Right ventricle myocardium superior (tissue), 1 donor: ENCODE results near the gene AANAT. TPM values are rescaled to one million over a fixed set of nuclear protein-coding genes. Genes with fewer than 3 reads are reported as not detected.

Experiments
- ATAC-seq: fragments of 200-7000 bp; cut with Tn5 transposase; one replicate; pipeline ENCODE4 v1.9.1; 2020; ENCODE audit warnings: mild to moderate bottlenecking; ENCODE audit not compliant: poor library complexity
- DNase-seq: peaks from one replicate; pipeline ENCODE4 v3.0.0-alpha.2; 2020
- intact Hi-C: fragments of 100-400 bp; cut with DNase I; formaldehyde crosslinking; loops from one replicate; pipeline ENCODE4 v1.11.2; 2022
- total RNA-seq: library from RNA; stranded (reverse); fragmentation: NEBNext Ultra II Directional; extraction: Animal tissue kit (Norgen Biotek cat#: 25700); gene quantifications from one replicate; pipeline ENCODE4 v1.2.1, GENCODE V29; 2021
- donor health status: DM: no; HTN: yes; CAD: no; lungs with severe emphysema.

AANAT gene
- total RNA-seq, 1 donor from 2014 or later = not detected

- no peak for DNase-seq
- no peak for ATAC-seq
- intact Hi-C loops = no loop called here
Measured at GRCh38 chr17:76440751-76441362, 26.5 kb upstream of the AANAT start.

GRCh38 chr17:76441686-76442340 lies 25.6 kb upstream of the AANAT start:
- intact Hi-C loops = no loop called here
- ATAC-seq (no peak), DNase-seq (no peak)

GRCh38 chr17:76442341-76443338 lies 24.8 kb upstream of the AANAT start:
- ATAC-seq (no peak), DNase-seq (no peak)
- intact Hi-C loops = no loop called here

- ATAC-seq (no peak), DNase-seq (no peak)
- intact Hi-C loops = no loop called here
Measured at GRCh38 chr17:76444518-76445311, 22.7 kb upstream of the AANAT start.

DNA sequence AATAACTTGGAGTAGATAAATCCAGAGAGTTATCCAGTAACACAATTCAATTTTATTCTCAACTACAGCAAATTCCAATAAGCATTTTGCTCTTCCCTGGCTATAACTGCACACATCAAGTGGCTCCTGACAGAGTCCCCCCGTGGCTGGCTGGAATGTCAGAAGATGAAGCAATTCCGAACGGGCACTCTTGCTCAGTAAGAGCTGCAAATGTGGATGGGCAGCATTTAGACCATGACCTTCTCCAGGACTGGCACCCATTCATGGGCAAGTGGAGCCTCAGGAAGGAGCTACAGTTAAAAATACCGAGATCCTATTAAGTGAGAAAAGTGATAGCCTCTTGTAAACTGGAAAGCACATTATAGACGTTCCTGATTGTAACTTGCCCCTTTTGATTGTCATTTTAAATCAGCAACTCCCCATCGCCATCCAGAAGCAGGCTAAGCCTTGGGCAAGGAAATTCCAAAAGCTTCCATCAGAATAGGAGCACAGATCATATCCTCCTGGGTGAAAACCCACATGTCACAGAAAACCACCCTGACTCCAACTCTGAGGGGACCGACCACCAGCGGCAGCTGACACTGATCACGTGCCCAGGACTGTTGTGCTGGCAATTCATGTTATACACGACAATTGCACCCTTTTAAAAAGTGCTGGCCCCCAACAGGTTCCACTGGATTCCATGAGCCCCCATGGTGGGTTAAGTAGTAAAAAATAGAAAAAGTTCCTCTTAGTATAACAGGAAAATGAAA lies 21.5 kb upstream of the AANAT start:
- DNase-seq (no peak), ATAC-seq (peak; percentile 37)
- intact Hi-C loops = no loop called here

- peak; percentile 39 for ATAC-seq
Measured at GRCh38 chr17:76446449-76447231, 20.8 kb upstream of the AANAT start.

DNA sequence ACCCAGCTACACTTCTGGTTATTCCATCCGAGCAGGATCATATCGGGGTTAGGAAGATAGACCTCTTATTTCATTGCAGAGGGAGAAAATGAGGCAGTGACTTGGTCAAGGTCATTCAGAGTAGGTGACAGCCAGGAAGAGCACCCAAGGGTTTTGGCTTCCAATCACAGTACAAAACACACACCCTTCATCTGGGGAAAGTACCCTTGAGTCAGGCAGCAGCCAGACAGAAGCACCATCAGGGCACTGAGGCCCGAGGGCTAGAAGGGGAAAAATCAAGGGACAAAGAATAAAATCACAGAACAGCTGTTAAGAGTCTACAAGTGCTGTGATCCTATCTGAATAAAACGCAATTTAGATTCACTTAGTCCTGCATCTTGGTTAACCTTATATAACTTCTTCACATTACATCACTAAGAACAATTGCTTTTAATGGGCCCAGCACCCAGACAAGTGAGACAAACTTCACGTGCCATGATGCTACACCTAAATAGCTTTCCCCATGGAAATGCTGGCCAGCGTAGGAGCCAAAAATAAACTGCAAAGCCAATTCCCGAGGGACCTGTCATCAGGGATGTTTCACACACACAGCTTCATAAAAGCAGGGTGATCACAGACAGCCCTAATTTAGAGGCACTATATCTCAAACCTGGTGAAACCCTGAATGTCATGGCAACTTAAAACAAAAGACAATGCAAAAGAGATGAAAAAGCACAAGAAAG lies 19.3 kb upstream of the AANAT start:
- intact Hi-C loops = no loop called here
- no peak for DNase-seq

More at GRCh38 chr17:76446449-76447231, 20.8 kb upstream of the AANAT start:
- intact Hi-C loops = no loop called here
- no peak for DNase-seq

GRCh38 chr17:76449126-76449525 lies 18.3 kb upstream of the AANAT start:
- DNase-seq (no peak), ATAC-seq (no peak)
- intact Hi-C loops = no loop called here

More for the DNA sequence above, 19.3 kb upstream of the AANAT start:
- peak; percentile 57 for ATAC-seq

- DNase-seq = no peak
- intact Hi-C loops = no loop called here
- ATAC-seq = no peak
Measured at GRCh38 chr17:76451506-76451905, 15.9 kb upstream of the AANAT start.

- peak; percentile 56 for ATAC-seq
- no peak for DNase-seq
Measured at GRCh38 chr17:76452127-76452659, 15.2 kb upstream of the AANAT start.

GRCh38 chr17:76452660-76453430 lies 14.6 kb upstream of the AANAT start, which contains the start of gene UBE2O:
Gene UBE2O, minus strand, starts transcription at chr17:76453152. Its CDS starts 11 bp downstream, at chr17:76453141.
- intact Hi-C loops = no loop called here
- peak; percentile 96 for ATAC-seq
- peak; percentile 94 for DNase-seq

More at GRCh38 chr17:76452127-76452659, 15.2 kb upstream of the AANAT start:
- intact Hi-C loops = no loop called here

- intact Hi-C loops = no loop called here
- DNase-seq (no peak), ATAC-seq (no peak)
Measured at GRCh38 chr17:76453431-76453743, 14.0 kb upstream of the AANAT start.

DNA sequence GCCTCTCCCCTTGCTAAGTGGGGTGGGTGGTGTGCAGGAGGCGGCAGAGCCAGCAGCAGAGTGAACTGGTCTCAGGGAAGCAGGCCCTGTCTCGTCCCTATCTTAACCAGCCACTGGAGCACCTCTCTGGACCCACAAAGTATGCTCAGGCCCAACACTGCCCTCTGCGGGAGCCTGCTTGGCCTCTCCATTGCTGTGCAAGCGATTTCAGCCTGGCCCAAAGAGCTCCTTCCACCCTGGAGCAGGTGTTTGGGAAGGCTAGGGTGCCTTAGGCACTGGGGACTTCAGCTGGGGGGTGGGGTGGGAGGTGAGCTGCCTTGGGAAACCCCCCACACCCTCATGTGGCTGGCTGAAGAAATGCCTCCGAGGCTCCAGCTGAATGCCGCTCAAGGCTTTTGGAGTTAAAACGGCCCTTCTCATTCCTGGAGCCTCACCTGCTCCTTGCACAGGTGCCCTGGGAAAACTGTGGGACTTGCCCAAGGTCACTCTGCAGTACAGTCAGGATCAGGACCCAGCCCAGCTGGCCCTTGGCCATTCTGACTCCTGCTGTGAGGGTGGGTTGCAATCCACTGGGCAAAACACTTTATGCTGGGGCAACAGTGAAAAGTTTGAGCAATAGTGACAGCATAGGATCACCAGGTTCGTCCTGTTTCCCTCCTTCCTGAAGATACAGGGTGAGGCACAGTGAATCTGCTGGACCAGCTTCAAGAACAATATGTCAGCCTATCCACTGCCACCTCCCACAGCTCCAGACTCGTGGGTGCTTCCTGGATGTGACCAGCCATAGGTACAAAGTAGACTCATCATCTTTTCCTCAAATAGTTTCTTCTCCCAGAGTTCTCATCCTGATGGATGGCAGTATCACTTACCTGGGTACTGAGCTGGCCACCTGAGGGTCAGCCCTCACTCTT lies 8.6 kb upstream of the AANAT start:
- intact Hi-C loops = loop anchor here (5.0 kb wide), 1 partner anchor 52 kb away; no protein-coding TSS in a partner anchor
- peak; percentile 71 for DNase-seq
- ATAC-seq = peak; percentile 88

- intact Hi-C loops = loop anchor here (5.0 to 10.0 kb wide), 2 partner anchors 52 to 165 kb away; no protein-coding TSS in a partner anchor
- DNase-seq = no peak
Measured at GRCh38 chr17:76459674-76460073, 7.7 kb upstream of the AANAT start.

More at GRCh38 chr17:76459674-76460073, 7.7 kb upstream of the AANAT start:
- no peak for ATAC-seq
